IMR-90 (cell line): Measurements from ENCODE around the gene FCRLB. TPM values are rescaled to one million over a fixed set of nuclear protein-coding genes. Genes with fewer than 3 reads are reported as not detected.

Experiments used
- ATAC-seq: fragments of 200-7000 bp; cut with Tn5 transposase; 2 replicates; pipeline ENCODE4 v1.9.1; 2020; ENCODE audit warnings: low read depth, mild to moderate bottlenecking, moderate library complexity
- BruUV-seq: library from RNA; stranded (reverse); fragments of 400-500 nt; replicated peaks from 2 replicates; lab custom pipeline; 2021; lab: Mats Ljungman, UMichigan
- CTCF ChIA-PET: fragments of 300-600 bp; formaldehyde crosslinking; extraction: SDS; loops from one replicate; lab custom pipeline; 2021; ENCODE audit warnings: antibody characterized with exemption; lab: Yijun Ruan, JAX
- POLR2A ChIA-PET: fragments of 300-600 bp; sonication (Branson Sonifier 250); formaldehyde crosslinking; loops from one replicate; lab custom pipeline; 2022; ENCODE audit warnings: antibody characterized with exemption; ENCODE audit not compliant: unreplicated experiment; lab: Charles Lee
- DNase-seq: peaks from one replicate; pipeline ENCODE4 v3.0.0; 2013
- H2AFZ ChIP-seq: replicated peaks from 2 replicates; pipeline ENCODE3; 2013; ENCODE audit warnings: low read length, mild to moderate bottlenecking; ENCODE audit not compliant: poor library complexity
- H2AK5ac ChIP-seq: 2 replicates; pipeline ENCODE4 v1.6.1; 2013; ENCODE audit warnings: low read depth, low read length, inconsistent platforms
- H2AK9ac ChIP-seq: replicated peaks from 2 replicates; pipeline ENCODE3; 2013; ENCODE audit warnings: mild to moderate bottlenecking, low read depth, low read length, moderate library complexity; ENCODE audit not compliant: poor library complexity
- H2BK120ac ChIP-seq: 2 replicates; pipeline ENCODE4 v1.6.1; 2013; ENCODE audit warnings: low read depth, low read length, inconsistent platforms
- H2BK15ac ChIP-seq: 3 replicates; pipeline ENCODE4 v1.6.1; 2013; ENCODE audit warnings: low read depth, low read length, inconsistent platforms
- H2BK20ac ChIP-seq: 2 replicates; pipeline ENCODE4 v1.6.1; 2013; ENCODE audit warnings: low read depth, mild to moderate bottlenecking, inconsistent platforms, low read length, moderate library complexity
- H2BK5ac ChIP-seq: 2 replicates; pipeline ENCODE4 v1.6.1; 2013; ENCODE audit warnings: mild to moderate bottlenecking, low read depth, low read length, inconsistent platforms; ENCODE audit not compliant: poor library complexity, severe bottlenecking
- H3K14ac ChIP-seq: replicated peaks from 2 replicates; pipeline ENCODE4 v1.6.1; 2013; ENCODE audit warnings: low read depth, low read length, inconsistent platforms
- H3K18ac ChIP-seq: 2 replicates; pipeline ENCODE4 v1.6.1; 2013; ENCODE audit warnings: low read depth, low read length, control low read depth
- H3K23ac ChIP-seq: 2 replicates; pipeline ENCODE4 v1.6.1; 2013; ENCODE audit warnings: low read depth, low read length, inconsistent platforms
- H3K27ac ChIP-seq: 2 replicates; pipeline ENCODE4 v1.5.1; 2013; ENCODE audit warnings: mild to moderate bottlenecking, control low read depth, low read length; ENCODE audit not compliant: insufficient read depth
- H3K27me3 ChIP-seq: 2 replicates; pipeline ENCODE4 v1.6.1; 2013; ENCODE audit warnings: low read length; ENCODE audit not compliant: control insufficient read depth, insufficient read depth
- H3K36me3 ChIP-seq: 2 replicates; pipeline ENCODE4 v1.6.1; 2013; ENCODE audit warnings: low read length, mixed read lengths; ENCODE audit not compliant: control insufficient read depth, insufficient read depth
- H3K4ac ChIP-seq: 2 replicates; pipeline ENCODE4 v1.6.1; 2013; ENCODE audit warnings: low read depth, low read length, inconsistent platforms
- H3K4me1 ChIP-seq: 2 replicates; pipeline ENCODE4 v1.6.1; 2013; ENCODE audit warnings: low read length, mixed read lengths; ENCODE audit not compliant: control insufficient read depth, insufficient read depth
- H3K4me2 ChIP-seq: 2 replicates; pipeline ENCODE4 v1.6.1; 2013; ENCODE audit warnings: low read depth, mild to moderate bottlenecking, control low read depth, low read length, moderate library complexity
- H3K4me3 ChIP-seq: 2 replicates; pipeline ENCODE4 v1.5.1; 2013; ENCODE audit warnings: low read depth, mild to moderate bottlenecking, control low read depth, low read length, moderate library complexity; ENCODE audit not compliant: insufficient read depth
- H3K56ac ChIP-seq: 2 replicates; pipeline ENCODE4 v1.6.1; 2013; ENCODE audit warnings: low read length, inconsistent platforms; ENCODE audit not compliant: insufficient read depth; ENCODE audit errors: extremely low read depth
- H3K79me1 ChIP-seq, 2 experiments: 2 replicates each; pipeline ENCODE4 v1.6.1; 2013; ENCODE audit warnings: low read length in 2 of 2, inconsistent platforms in 1 of 2, low read depth in 1 of 2
- H3K9ac ChIP-seq: 2 replicates; pipeline ENCODE4 v1.6.1; 2013; ENCODE audit warnings: low read depth, low read length, control low read depth
- H3K9me1 ChIP-seq: 2 replicates; pipeline ENCODE4 v1.6.1; 2013; ENCODE audit warnings: low read length, inconsistent platforms; ENCODE audit not compliant: insufficient read depth
- H3K9me3 ChIP-seq: 2 replicates; pipeline ENCODE4 v1.6.1; 2013; ENCODE audit warnings: low read length; ENCODE audit not compliant: control insufficient read depth, insufficient read depth
- H4K20me1 ChIP-seq: 2 replicates; pipeline ENCODE4 v1.6.1; 2013; ENCODE audit warnings: low read length, inconsistent platforms; ENCODE audit not compliant: insufficient read depth
- H4K5ac ChIP-seq: 2 replicates; pipeline ENCODE4 v1.6.1; 2013; ENCODE audit warnings: mild to moderate bottlenecking, low read depth, low read length, control low read depth
- H4K8ac ChIP-seq, 2 experiments: 2 replicates each; pipeline ENCODE4 v1.6.1; 2013; ENCODE audit warnings: low read depth in 2 of 2, low read length in 2 of 2, control low read depth in 1 of 2, inconsistent platforms in 1 of 2
- H4K91ac ChIP-seq: 2 replicates; pipeline ENCODE4 v1.6.1; 2013; ENCODE audit warnings: low read depth, low read length, inconsistent platforms; ENCODE audit not compliant: insufficient read depth
- BHLHE40 ChIP-seq: fragments of 150-350 bp; IDR thresholded peaks from 2 replicates; pipeline ENCODE4 v1.6.1; 2016; ENCODE audit warnings: mild to moderate bottlenecking, low read depth, low read length
- CEBPB ChIP-seq: IDR thresholded peaks from 2 replicates; pipeline ENCODE4 v1.6.1; 2012; ENCODE audit warnings: low read depth, low read length, improper control_type of control experiment
- CHD1 ChIP-seq: IDR thresholded peaks from 2 replicates; pipeline ENCODE4 v1.6.1; 2012; ENCODE audit warnings: low read depth, low read length, improper control_type of control experiment
- ELK1 ChIP-seq: fragments of 150-350 bp; IDR thresholded peaks from 2 replicates; pipeline ENCODE4 v1.6.1; 2016; ENCODE audit warnings: low read depth, mild to moderate bottlenecking, low read length, moderate library complexity, borderline replicate concordance
- FOS ChIP-seq: fragments of 150-350 bp; IDR thresholded peaks from 2 replicates; pipeline ENCODE4 v1.6.1; 2016; ENCODE audit warnings: low read depth, low read length
- MAFK ChIP-seq: IDR thresholded peaks from 2 replicates; pipeline ENCODE4 v1.6.1; 2012; ENCODE audit warnings: low read depth, low read length, improper control_type of control experiment
- MAZ ChIP-seq: IDR thresholded peaks from 2 replicates; pipeline ENCODE4 v1.6.1; 2012; ENCODE audit warnings: low read depth, mild to moderate bottlenecking, low read length, improper control_type of control experiment, moderate library complexity, borderline replicate concordance
- MXI1 ChIP-seq: IDR thresholded peaks from 2 replicates; pipeline ENCODE4 v1.6.1; 2012; ENCODE audit warnings: low read depth, mild to moderate bottlenecking, low read length, moderate library complexity, borderline replicate concordance
- POLR2A ChIP-seq: IDR thresholded peaks from 2 replicates; pipeline ENCODE4 v1.6.1; 2012; ENCODE audit warnings: mild to moderate bottlenecking, low read depth, low read length
- RCOR1 ChIP-seq: IDR thresholded peaks from 2 replicates; pipeline ENCODE4 v1.6.1; 2012; ENCODE audit warnings: mild to moderate bottlenecking, low read length, improper control_type of control experiment; ENCODE audit not compliant: insufficient replicate concordance
- RFX5 ChIP-seq: IDR thresholded peaks from 2 replicates; pipeline ENCODE4 v1.8.0; 2012; ENCODE audit warnings: low read depth, mild to moderate bottlenecking, low read length, moderate library complexity
- USF2 ChIP-seq: fragments of 150-350 bp; IDR thresholded peaks from 2 replicates; pipeline ENCODE4 v1.6.1; 2017; ENCODE audit warnings: mild to moderate bottlenecking, antibody characterized with exemption, low read length, low read depth
- WGBS, 2 experiments: methylation state at CpG; one replicate each; pipeline versions ENCODE4 v1.1.5 to v1.1.7; 2013; ENCODE audit warnings: missing lambda C conversion rate in 2 of 2; ENCODE audit not compliant: insufficient read length in 1 of 2; ENCODE audit errors: extremely low coverage in 2 of 2; 5-methylcytosine and 5-hydroxymethylcytosine counted together
- dilution Hi-C: fragments of 300-500 bp; cut with HindIII; formaldehyde crosslinking; loops from one replicate; pipeline ENCODE4 v1.14.3; 2018; ENCODE audit warnings: low sequenced_read_pairs; ENCODE audit not compliant: unreplicated experiment
- in situ Hi-C: fragments of 300-500 bp; cut with MboI; formaldehyde crosslinking; loops from 3 replicates; pipeline ENCODE4 v1.14.3; 2019; ENCODE audit warnings: low sequenced_read_pairs, inconsistent platforms, mixed read lengths
- intact Hi-C: fragments of 100-400 bp; cut with micrococcal nuclease; formaldehyde crosslinking; loops from 2 replicates; pipeline ENCODE4 v1.10.0; 2022
- polyA plus RNA-seq, 3 experiments: library from polyadenylated mRNA; depleted of rRNA; stranded (reverse); fragments of >200 nt; gene quantifications; 2 replicates each; pipeline ENCODE4 v1.2.3, GENCODE V29; 2012; ENCODE audit warnings: low replicate concordance in 1 of 3
- total RNA-seq: library from RNA; depleted of rRNA; stranded (reverse); fragments of >200 nt; gene quantifications from 2 replicates; pipeline ENCODE4 v1.2.3, GENCODE V29; 2012

FCRLB gene
- total and polyA plus RNA-seq, 2 of the 4 experiments (the other 2 are of a cell fraction), result 0.90 to 2.2 TPM

GRCh38 chr1:161766102-161766981 is 45.0 kb downstream of the FCRLB start, which contains the start of gene ATF6:
ATF6 (plus strand) TSS chr1:161766320; CDS start chr1:161766361, 41 bp downstream.
- Histone ChIP-seq H2AK5ac (peak within 1 kb of the TSS; percentile 52; the same call in 1 of the 2 replicates), H3K9me3 (no peaks in the 10 kb centered on the region), H3K79me1 (peaks cover 3 to 42% of the 10 kb centered on the region in 2 experiments; a peak in 3 of 4 replicates), H4K91ac (peak within 1 kb of the TSS; percentile 71), H4K8ac (peak within 1 kb of the TSS; percentile 80 to 81), H3K14ac (peak within 1 kb of the TSS; percentile 76), H2BK15ac (peak within 1 kb of the TSS; percentile 16; the same call in 1 of the 3 replicates), H3K4me3 (peak within 1 kb of the TSS; percentile 91), H3K9me1 (peaks cover 2% of the 10 kb centered on the region; the same call in 1 of the 2 replicates), H3K18ac (peak within 1 kb of the TSS; percentile 39), H3K4me1 (no peaks in the 10 kb centered on the region), H4K5ac (peak within 1 kb of the TSS; percentile 79), H2AFZ (peak within 1 kb of the TSS; percentile 93), H3K23ac (peak within 1 kb of the TSS; percentile 70), H3K27me3 (no peaks in the 10 kb centered on the region), H3K4ac (peak within 1 kb of the TSS; percentile 70), H3K27ac (peak within 1 kb of the TSS; percentile 93), H2BK20ac (no peak within 1 kb of the TSS), H3K56ac (peak within 1 kb of the TSS; percentile 71), H4K20me1 (no peaks in the 10 kb centered on the region; the same call in 1 of the 2 replicates), H2BK120ac (peak within 1 kb of the TSS; percentile 61; the same call in 1 of the 2 replicates), H3K36me3 (no peaks in the 10 kb centered on the region), H3K4me2 (peak within 1 kb of the TSS; percentile 91), H3K9ac (peak within 1 kb of the TSS; percentile 98), H2AK9ac (peak within 1 kb of the TSS; percentile 82), H2BK5ac (peak within 1 kb of the TSS; percentile 59)
- TF ChIP-seq RCOR1, result peak; percentile 15
- TF ChIP-seq BHLHE40, result peak; percentile 72
- no peak for TF ChIP-seq FOS
- no peak for TF ChIP-seq RFX5
- 0 out of 2 replicates have a peak, but pooled peaks have one; percentile 17 for TF ChIP-seq MXI1
- peak; percentile 84 for TF ChIP-seq POLR2A
- TF ChIP-seq MAFK, result peak; percentile 56; the same call in 1 of the 2 replicates
- TF ChIP-seq CHD1, result peak; percentile 80; the same call in 1 of the 2 replicates
- 0 out of 2 replicates have a peak, but pooled peaks have one; percentile 12 for TF ChIP-seq MAZ
- peak; percentile 38; the same call in 1 of the 2 replicates for TF ChIP-seq CEBPB
- no peak for TF ChIP-seq ELK1
- TF ChIP-seq USF2, result peak; percentile 27; the same call in 1 of the 2 replicates
- ATAC-seq (peak; percentile 95), DNase-seq (peak; percentile 94)
- ChIA-PET POLR2A (no interaction called here), CTCF (no interaction called here)
- in situ Hi-C loops, result no loop called here
- no TSS peak for BruUV-seq
- intact Hi-C loops, result loop anchor here (10.0 kb wide), 1 partner anchor 758 kb away; no protein-coding TSS in a partner anchor
- 0% methylated on average over 2 of the region's 35 CpGs; no CpG with 5 or more reads in 1 of the 2 experiments for WGBS, 2 experiments
- dilution Hi-C loops, result no loop called here
